ENCODE results near the gene USP43.

DNA sequence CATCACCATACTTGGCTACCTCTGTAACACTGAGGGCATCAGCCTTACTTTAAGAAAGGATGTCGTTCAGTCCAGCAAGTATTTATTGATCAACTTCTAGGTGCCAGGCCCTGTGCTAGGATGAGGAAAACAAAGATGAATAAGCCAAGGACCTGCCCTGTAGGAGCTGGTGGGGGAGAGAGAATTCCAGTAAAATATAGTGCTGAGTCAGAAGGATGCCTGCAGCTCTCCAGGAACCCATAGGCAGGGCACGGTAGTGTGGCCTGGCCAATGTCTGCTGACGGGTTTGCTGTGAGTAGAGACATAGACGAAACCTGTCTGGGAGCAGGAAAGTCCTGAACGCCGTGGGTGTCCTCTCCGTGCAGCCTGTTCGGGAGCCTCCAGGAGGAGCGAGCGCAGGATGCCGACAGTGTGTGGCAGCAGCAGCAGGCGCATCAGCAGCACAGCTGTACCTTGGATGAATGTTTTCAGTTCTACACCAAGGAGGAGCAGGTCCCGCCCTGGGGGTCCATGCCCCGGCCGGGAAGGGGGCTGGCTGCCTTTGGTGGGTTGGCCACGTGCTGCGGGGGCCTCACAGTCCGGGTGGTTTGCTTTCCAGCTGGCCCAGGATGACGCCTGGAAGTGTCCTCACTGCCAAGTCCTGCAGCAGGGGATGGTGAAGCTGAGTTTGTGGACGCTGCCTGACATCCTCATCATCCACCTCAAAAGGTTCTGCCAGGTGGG, 55.6 kb downstream of the USP43 start:
- TF ChIP-seq, protein P1, sequence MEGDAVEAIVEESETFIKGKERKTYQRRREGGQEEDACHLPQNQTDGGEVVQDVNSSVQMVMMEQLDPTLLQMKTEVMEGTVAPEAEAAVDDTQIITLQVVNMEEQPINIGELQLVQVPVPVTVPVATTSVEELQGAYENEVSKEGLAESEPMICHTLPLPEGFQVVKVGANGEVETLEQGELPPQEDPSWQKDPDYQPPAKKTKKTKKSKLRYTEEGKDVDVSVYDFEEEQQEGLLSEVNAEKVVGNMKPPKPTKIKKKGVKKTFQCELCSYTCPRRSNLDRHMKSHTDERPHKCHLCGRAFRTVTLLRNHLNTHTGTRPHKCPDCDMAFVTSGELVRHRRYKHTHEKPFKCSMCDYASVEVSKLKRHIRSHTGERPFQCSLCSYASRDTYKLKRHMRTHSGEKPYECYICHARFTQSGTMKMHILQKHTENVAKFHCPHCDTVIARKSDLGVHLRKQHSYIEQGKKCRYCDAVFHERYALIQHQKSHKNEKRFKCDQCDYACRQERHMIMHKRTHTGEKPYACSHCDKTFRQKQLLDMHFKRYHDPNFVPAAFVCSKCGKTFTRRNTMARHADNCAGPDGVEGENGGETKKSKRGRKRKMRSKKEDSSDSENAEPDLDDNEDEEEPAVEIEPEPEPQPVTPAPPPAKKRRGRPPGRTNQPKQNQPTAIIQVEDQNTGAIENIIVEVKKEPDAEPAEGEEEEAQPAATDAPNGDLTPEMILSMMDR (IDR thresholded peaks at IDR 0.05; ENCODE audit: low read depth, low read length): no peak
- no peak for TF ChIP-seq EZH2phosphoT487 (IDR thresholded peaks at IDR 0.05; ENCODE audit: low read depth)

Data from OCI-LY3 (cell line).